Calu3 (cell line): ENCODE measurements around the gene MAML3. TPM values are rescaled to one million over a fixed set of nuclear protein-coding genes. Genes with fewer than 3 reads are reported as not detected.
A peak's percentile ranks its signal among the peaks of the same experiment; 100 is the strongest.

Experiments used
- BruUV-seq: library from RNA; stranded (reverse); fragments of 400-500 nt; replicated peaks from 2 replicates; lab custom pipeline; 2021; lab: Mats Ljungman, UMichigan
- CTCF ChIA-PET: fragments of 300-600 bp; sonication (Branson Sonifier 250); formaldehyde crosslinking; loops from one replicate; lab custom pipeline; 2022; ENCODE audit warnings: antibody characterized with exemption; lab: Charles Lee
- DNase-seq: peaks from one replicate; pipeline ENCODE4 v3.0.0; 2022
- H3K27ac Mint-ChIP-seq: one replicate; pipeline ENCODE4 v1.8.0; 2022; ENCODE audit warnings: mixed read lengths; ENCODE audit not compliant: unreplicated experiment
- H3K27me3 Mint-ChIP-seq: one replicate; pipeline ENCODE4 v1.8.0; 2022; ENCODE audit warnings: mixed read lengths; ENCODE audit not compliant: unreplicated experiment
- H3K36me3 Mint-ChIP-seq: one replicate; pipeline ENCODE4 v1.8.0; 2022; ENCODE audit warnings: mild to moderate bottlenecking, moderate library complexity, mixed read lengths; ENCODE audit not compliant: insufficient read depth, unreplicated experiment
- H3K4me1 Mint-ChIP-seq: one replicate; pipeline ENCODE4 v1.8.0; 2022; ENCODE audit warnings: mild to moderate bottlenecking, low read depth, mixed read lengths; ENCODE audit not compliant: unreplicated experiment
- H3K4me3 Mint-ChIP-seq: one replicate; pipeline ENCODE4 v1.8.0; 2022; ENCODE audit warnings: mild to moderate bottlenecking, low read depth, moderate library complexity, mixed read lengths; ENCODE audit not compliant: unreplicated experiment
- H3K9me3 Mint-ChIP-seq: one replicate; pipeline ENCODE4 v1.8.0; 2022; ENCODE audit warnings: low read depth, mixed read lengths; ENCODE audit not compliant: unreplicated experiment
- intact Hi-C: fragments of 100-400 bp; cut with micrococcal nuclease; formaldehyde crosslinking; loops from one replicate; pipeline ENCODE4 v1.10.0; 2022; ENCODE audit not compliant: unreplicated experiment
- total RNA-seq: library from RNA; stranded (reverse); gene quantifications from 2 replicates; pipeline ENCODE4 v1.2.3, GENCODE V29; 2022
- TF ChIP-seq, protein P1 (sequence below): fragments of 200-600 bp; IDR thresholded peaks from one replicate; pipeline ENCODE4 v1.8.0; 2022; ENCODE audit warnings: antibody characterized with exemption; ENCODE audit not compliant: unreplicated experiment

MAML3 gene
- total RNA-seq, 1 experiment from 2014 or later, result 4.0 TPM

DNA sequence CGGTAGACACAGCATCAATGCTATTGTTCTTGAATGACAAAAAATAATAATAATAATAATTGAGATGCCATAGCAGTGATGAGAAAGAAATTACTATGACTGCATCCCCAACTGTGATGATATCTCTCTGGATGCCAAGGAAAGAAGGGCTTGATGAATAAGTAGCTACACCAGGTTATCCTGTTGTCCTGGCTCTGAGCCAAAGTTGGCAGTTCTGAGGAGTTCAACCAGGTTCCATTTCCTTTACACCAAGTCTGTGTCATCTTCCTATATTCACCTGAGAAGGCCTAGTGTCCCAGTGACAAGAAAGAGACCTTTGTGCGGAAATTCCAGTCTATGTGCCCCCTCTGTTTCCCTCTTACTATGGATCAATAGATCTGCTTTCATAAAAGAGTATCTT is 3.4 kb upstream of the MAML3 start:
- H3K27ac Mint-ChIP-seq, result no peak overlapping the region

DNA sequence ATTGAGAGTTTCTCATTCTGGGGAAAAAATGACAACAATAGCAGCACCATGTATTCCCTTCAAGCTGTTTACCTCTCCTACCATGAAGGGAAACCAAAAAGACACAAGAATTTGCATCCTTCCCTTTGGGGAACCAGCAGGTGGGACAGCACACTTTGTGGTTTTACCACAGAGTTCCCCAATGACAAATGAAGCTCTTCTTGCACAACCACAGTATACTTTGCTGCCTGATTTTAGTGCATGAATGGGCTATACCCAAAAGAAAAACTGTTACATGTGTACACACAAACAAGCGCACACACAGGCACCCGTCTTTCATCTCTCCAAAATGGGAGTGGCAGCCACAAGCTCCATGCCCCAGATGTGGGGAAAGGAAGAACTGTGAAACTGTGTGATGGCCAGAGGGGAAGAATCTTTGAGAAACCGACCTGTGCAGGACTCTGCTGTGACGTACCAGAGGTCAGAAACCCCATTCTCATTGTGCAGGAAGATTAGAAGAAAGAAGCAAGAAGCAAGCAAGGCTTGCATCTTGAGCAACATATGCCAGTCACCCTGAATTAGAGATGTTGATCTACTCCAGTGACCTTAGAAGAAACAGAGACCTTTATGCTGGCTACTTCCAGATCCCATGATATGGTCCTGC is 2.7 kb upstream of the MAML3 start:
- TF ChIP-seq, protein P1, sequence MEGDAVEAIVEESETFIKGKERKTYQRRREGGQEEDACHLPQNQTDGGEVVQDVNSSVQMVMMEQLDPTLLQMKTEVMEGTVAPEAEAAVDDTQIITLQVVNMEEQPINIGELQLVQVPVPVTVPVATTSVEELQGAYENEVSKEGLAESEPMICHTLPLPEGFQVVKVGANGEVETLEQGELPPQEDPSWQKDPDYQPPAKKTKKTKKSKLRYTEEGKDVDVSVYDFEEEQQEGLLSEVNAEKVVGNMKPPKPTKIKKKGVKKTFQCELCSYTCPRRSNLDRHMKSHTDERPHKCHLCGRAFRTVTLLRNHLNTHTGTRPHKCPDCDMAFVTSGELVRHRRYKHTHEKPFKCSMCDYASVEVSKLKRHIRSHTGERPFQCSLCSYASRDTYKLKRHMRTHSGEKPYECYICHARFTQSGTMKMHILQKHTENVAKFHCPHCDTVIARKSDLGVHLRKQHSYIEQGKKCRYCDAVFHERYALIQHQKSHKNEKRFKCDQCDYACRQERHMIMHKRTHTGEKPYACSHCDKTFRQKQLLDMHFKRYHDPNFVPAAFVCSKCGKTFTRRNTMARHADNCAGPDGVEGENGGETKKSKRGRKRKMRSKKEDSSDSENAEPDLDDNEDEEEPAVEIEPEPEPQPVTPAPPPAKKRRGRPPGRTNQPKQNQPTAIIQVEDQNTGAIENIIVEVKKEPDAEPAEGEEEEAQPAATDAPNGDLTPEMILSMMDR, result no peak
- no peak for DNase-seq
- Mint-ChIP-seq H3K4me1 (no peaks in the 10 kb centered on the region), H3K9me3 (no peaks in the 10 kb centered on the region), H3K27me3 (no peaks in the 10 kb centered on the region), H3K27ac (no peak overlapping the region), H3K36me3 (peaks cover 29% of the 10 kb centered on the region), H3K4me3 (no peak overlapping the region)
- BruUV-seq, result no TSS peak
- CTCF ChIA-PET, result no interaction called here
- intact Hi-C loops, result loop anchor here (10.0 kb wide), 1 partner anchor 168 kb away; no protein-coding TSS in a partner anchor

More for the DNA sequence above, 3.4 kb upstream of the MAML3 start:
- no peaks in the 10 kb centered on the region for H3K27me3 Mint-ChIP-seq
- CTCF ChIA-PET, result no interaction called here
- no peaks in the 10 kb centered on the region for H3K4me1 Mint-ChIP-seq
- no peak overlapping the region for H3K4me3 Mint-ChIP-seq
- intact Hi-C loops, result loop anchor here (10.0 kb wide), 1 partner anchor 167 kb away; no protein-coding TSS in a partner anchor
- DNase-seq, result no peak
- TF ChIP-seq, protein P1, result no peak
- H3K9me3 Mint-ChIP-seq, result no peaks in the 10 kb centered on the region
- no TSS peak for BruUV-seq
- H3K36me3 Mint-ChIP-seq, result peaks cover 22% of the 10 kb centered on the region

DNA sequence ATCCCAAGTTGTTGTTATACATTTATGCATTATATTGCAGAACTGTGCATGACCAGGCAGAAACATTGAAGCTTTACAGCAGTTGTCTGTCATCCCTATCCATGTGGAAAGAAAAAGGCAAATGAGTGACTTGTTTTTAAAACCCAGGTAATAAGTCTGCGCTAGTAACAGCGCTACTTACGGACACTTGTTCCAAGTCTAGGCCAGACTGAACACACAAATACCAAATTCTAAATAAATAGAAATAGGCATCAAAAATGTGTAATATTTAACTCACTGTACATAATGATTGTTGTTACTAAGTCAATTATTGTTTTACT is 548 bp upstream of the MAML3 start:
- no peaks in the 10 kb centered on the region for H3K4me1 Mint-ChIP-seq
- H3K27ac Mint-ChIP-seq, result peak overlapping the region; percentile 73
- peaks cover 47% of the 10 kb centered on the region for H3K36me3 Mint-ChIP-seq
- no TSS peak for BruUV-seq
- CTCF ChIA-PET, result interaction anchor here (1.0 to 2.5 kb wide), 2 partner anchors 105 to 142 kb away, joined by 3 to 7 read pairs; no protein-coding TSS in a partner anchor
- DNase-seq, result no peak
- no peaks in the 10 kb centered on the region for H3K9me3 Mint-ChIP-seq
- TF ChIP-seq, protein P1, result no peak
- no peaks in the 10 kb centered on the region for H3K27me3 Mint-ChIP-seq
- H3K4me3 Mint-ChIP-seq, result peak overlapping the region; percentile 90
- intact Hi-C loops, result loop anchor here (2.0 to 10.0 kb wide), 3 partner anchors 57 to 170 kb away; no protein-coding TSS in a partner anchor

DNA sequence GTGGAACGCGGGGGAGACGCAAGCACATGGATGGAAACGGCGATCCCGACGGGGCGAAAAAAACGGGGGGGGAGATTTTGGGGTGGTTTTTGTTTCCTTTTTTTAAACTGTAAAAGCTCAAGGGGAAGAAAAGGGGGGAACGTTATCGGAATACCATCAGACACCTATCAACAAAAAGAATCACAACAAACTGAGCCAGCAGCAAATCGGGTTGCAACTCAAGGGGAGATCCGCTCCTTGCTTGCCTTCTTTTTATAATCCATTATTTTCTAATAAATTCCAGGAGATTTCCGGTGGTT is 616 bp downstream of the MAML3 start:
- BruUV-seq, result no TSS peak
- CTCF ChIA-PET, result interaction anchor here (1.0 to 2.5 kb wide), 2 partner anchors 104 to 141 kb away, joined by 3 to 7 read pairs; no protein-coding TSS in a partner anchor
- no peak for DNase-seq
- intact Hi-C loops, result loop anchor here (5.0 to 10.0 kb wide), 2 partner anchors 56 to 171 kb away; no protein-coding TSS in a partner anchor
- Mint-ChIP-seq H3K36me3 (peaks cover 47% of the 10 kb centered on the region), H3K27ac (peak overlapping the region; percentile 73), H3K4me3 (peak overlapping the region; percentile 90), H3K9me3 (no peaks in the 10 kb centered on the region), H3K27me3 (no peaks in the 10 kb centered on the region), H3K4me1 (peaks cover under 1% of the 10 kb centered on the region)
- TF ChIP-seq, protein P1, result no peak
